ENCODE data around the gene DHPS. TPM values are rescaled to one million over a fixed set of nuclear protein-coding genes. Genes with fewer than 3 reads are reported as not detected.

The DHPS gene
- total and polyA plus RNA-seq, 2 of the 13 experiments (the other 11 are each of a cell fraction or from before 2014, with no cell fraction given): 43.3 to 84.3 TPM

- TF ChIP-seq ZNF407 (CRISPR knock-in tag; IDR thresholded peaks at IDR 0.05; ENCODE audit: not compliant biosample characterization): peak; percentile 64
- peak; percentile 78; the same call in 1 of the 2 replicates for TF ChIP-seq MIER3 (CRISPR knock-in tag; IDR thresholded peaks at IDR 0.05; ENCODE audit: borderline replicate concordance)
- TF ChIP-seq AGO2 (optimal IDR thresholded peaks at IDR 0.05; ENCODE audit: low read depth, low read length): peak; percentile 96
- peak; percentile 71; the same call in 1 of the 2 replicates for TF ChIP-seq SNAPC4 (CRISPR knock-in tag; IDR thresholded peaks at IDR 0.05)
- TF ChIP-seq ZNF496 (CRISPR knock-in tag; IDR thresholded peaks at IDR 0.05; ENCODE audit: insufficient replicate concordance): no peak
- 0 out of 2 replicates have a peak, but pooled peaks have one; percentile 79 for TF ChIP-seq ZFP36L2 (CRISPR knock-in tag; IDR thresholded peaks at IDR 0.05)
- peak; percentile 100 for TF ChIP-seq GATAD1 (CRISPR knock-in tag; IDR thresholded peaks at IDR 0.05)
- TF ChIP-seq ZZZ3 (CRISPR knock-in tag; IDR thresholded peaks at IDR 0.05; ENCODE audit: borderline replicate concordance): peak; percentile 82; the same call in 1 of the 2 replicates
- 0 out of 2 replicates have a peak, but pooled peaks have one; percentile 26 for TF ChIP-seq ZSCAN25 (CRISPR knock-in tag; IDR thresholded peaks at IDR 0.05)
- TF ChIP-seq KDM2A (CRISPR knock-in tag; IDR thresholded peaks at IDR 0.05; ENCODE audit: borderline replicate concordance, low read depth): peak; percentile 100
- no peak for TF ChIP-seq NPAS2 (CRISPR knock-in tag; IDR thresholded peaks at IDR 0.05; ENCODE audit: borderline replicate concordance)
- no peak for TF ChIP-seq IRX3 (CRISPR knock-in tag; IDR thresholded peaks at IDR 0.05; ENCODE audit: borderline replicate concordance, low read depth)
- no peak for TF ChIP-seq ZNF552 (CRISPR knock-in tag; IDR thresholded peaks at IDR 0.05; ENCODE audit: borderline replicate concordance)
- 0 out of 2 replicates have a peak, but pooled peaks have one; percentile 38 for TF ChIP-seq CAMTA2 (CRISPR knock-in tag; IDR thresholded peaks at IDR 0.05; ENCODE audit: borderline replicate concordance)
Measured at GRCh38 chr19:12696366-12697335, 15.0 kb upstream of the DHPS start, which contains the start of gene FBXW9 (continued).
